ELF-1 (cell line): ENCODE data around the gene UBLCP1.
A peak's percentile ranks its signal among the peaks of the same experiment; 100 is the strongest.

Source experiments
- DNase-seq: peaks from one replicate; pipeline ENCODE4 v3.0.0-alpha.2; 2016; ENCODE audit warnings: low read depth, low spot score

Gene UBLCP1

DNA sequence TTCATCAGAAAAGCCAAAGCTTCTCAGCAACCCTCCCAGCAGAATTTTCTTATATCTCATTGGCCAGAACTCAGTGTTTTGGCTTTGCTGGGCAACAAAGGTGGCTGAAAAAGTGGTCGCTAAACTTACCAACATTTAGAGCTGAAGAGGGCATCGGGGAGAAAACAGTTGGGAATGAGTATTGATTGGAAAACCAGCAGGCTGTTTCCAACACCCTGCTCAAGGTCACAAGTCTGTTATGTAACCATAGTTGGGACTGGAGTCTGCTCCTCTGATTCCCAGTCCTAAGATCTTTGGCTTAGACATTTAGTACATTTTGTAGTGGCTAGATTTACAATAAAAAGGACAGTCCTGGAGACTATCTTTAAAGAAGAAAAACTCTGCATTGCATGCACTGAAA, 50.1 kb downstream of the UBLCP1 start:
- DNase-seq, result no peak

GRCh38 chr5:159316519-159317383, 53.7 kb downstream of the UBLCP1 start:
- peak; percentile 52 for DNase-seq

GRCh38 chr5:159317849-159318248, 54.8 kb downstream of the UBLCP1 start:
- peak; percentile 7 for DNase-seq

DNA sequence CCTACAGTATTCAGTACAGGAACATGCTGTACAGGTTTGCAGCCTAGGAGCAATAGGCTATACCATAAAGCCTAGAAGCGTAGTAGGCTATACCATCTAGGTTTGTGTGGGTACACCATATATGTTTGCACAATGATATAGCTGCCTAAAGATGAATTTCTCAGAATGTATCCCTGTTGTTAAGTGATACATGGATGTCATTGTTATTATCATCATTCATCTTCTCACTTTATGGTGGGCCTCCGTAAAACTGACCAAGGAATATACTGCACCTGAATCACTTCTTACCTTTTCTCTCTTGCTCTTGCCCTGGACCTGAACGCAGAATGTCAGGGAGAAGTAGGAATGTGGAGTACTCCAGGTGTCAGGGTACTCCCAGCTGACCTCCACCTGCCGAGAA, 55.4 kb downstream of the UBLCP1 start:
- no peak for DNase-seq

- no peak for DNase-seq
Measured at GRCh38 chr5:159319363-159319762, 56.3 kb downstream of the UBLCP1 start.

DNA sequence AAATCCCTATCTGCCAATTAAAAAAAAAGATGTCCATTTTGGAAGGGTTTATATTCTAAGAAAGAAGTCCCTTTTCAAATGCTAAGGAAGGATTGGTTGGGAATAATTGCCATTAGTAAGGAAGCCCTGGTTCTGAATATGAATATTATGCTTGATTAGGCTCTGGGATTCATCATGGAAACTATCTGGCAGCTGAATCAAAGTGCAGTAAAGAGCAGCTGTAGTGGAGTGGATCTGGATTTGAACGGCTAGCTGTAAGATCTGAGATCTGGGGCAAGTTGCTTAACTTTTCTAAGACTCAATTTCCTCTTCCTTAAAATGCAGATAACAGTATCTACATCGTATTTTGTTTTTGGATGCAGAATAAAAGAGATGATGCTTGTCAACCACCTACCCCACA, 56.7 kb downstream of the UBLCP1 start:
- no peak for DNase-seq

DNA sequence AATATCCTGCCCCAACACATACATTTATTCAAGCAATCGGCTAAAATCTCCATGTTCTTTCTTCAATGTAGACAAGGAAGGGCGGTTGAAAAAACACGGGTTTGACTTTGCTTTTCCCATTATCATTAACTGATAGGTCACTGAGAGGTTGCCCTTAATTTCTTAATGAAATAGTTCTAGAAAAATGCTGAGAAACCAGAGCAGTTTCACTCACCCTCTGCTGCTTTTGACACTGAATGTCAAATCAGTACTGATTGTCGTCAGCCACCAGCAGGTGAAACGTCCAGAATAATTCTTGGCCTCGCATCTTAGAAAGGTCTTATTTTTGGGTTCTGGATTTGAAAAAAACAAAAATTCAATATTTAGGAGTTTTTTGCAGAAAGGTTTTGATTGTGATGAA, 59.1 kb downstream of the UBLCP1 start:
- no peak for DNase-seq

GRCh38 chr5:159324102-159324755, 61.1 kb downstream of the UBLCP1 start:
- peak; percentile 6 for DNase-seq

DNA sequence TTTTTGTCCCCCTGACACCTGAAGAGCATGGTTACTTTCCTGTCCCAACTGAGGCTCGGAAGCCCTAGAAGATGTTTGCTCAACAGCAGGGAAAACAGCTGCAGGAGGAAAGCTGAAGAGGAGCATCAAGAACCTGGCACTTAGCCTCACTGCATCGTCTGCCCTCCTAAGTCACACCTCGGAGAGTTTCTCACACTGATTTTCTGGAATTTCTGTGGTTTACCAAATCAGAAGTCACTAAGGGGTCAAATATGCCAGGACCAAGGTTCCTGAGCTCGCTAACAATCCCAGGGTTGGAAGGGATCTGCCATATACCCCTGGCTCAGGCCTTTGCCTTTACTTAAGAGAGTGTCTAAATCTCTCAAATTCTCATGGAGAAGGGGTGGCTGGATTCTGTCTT, 61.9 kb downstream of the UBLCP1 start:
- no peak for DNase-seq

DNA sequence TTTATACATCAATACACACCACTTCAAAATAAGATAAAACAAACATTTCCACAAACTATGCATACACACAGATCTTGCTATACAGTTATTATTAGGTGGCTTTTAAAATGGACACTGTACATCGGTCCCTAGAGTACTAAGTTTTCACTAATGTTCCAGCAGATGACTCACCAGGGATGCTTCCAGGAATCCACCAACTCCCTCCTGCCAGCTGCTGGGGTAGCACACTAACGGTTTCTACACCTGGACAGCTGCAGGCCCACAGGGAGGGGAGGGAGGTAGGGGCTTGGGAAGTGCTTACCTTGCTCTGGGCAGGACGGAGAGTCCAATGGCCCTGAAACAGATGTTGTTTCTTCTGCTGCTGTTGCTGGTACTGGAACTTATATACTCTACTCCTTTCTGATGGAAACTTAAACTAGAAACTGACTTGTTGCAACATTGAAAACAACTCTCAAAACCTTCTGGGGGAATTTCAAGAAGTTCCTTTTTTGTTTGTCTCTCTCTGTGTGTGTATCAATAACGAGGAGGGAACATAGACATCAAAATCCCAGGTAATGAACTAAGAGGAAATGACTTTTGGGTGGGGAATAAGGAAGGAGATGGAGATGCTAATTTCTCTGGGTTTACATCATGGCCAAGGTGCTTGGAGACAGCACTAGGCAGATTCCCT, 67.2 kb downstream of the UBLCP1 start, which contains the start of gene IL12B:
Gene IL12B, minus strand, starts transcription at position 357 of the 670 bp plus-strand sequence. CDS start 3,705 bp downstream, outside the sequence.
- DNase-seq, result no peak

GRCh38 chr5:159331093-159331973, 68.2 kb downstream of the UBLCP1 start:
- DNase-seq, result peak; percentile 80

- DNase-seq, result no peak
Measured at GRCh38 chr5:159332800-159333544, 69.9 kb downstream of the UBLCP1 start.

DNA sequence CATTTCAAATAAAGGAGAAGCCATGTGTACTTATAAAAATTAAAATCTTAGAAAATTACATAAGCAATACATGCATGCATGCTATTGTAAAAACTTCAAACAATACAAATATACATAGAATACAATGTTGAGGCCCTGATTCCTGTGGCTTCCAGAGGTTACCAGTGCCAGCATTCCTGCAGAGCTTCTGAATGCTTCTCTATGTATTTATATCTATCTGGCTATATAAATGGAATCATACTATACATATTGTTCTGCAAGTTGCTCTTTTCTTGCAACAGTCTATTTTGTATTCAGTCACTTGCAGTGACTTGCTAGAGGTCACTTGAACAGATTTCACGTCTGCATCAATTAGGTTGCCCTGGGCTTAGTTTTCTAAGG, 70.4 kb downstream of the UBLCP1 start:
- DNase-seq, result no peak
